Measurements from ENCODE around the gene CYP2S1.

Gene CYP2S1

GRCh38 chr19:41154060-41154459 lies 39.0 kb upstream of the CYP2S1 start:
- TF ChIP-seq POLR2AphosphoS5 (IDR thresholded peaks at IDR 0.05; ENCODE audit: low read depth) = no peak
- no peak for TF ChIP-seq GABPA (IDR thresholded peaks at IDR 0.05; ENCODE audit: low read depth)
- no peak for TF ChIP-seq REST (IDR thresholded peaks at IDR 0.05; ENCODE audit: insufficient replicate concordance, low read depth)
- TF ChIP-seq SPI1 (IDR thresholded peaks at IDR 0.05; ENCODE audit: borderline replicate concordance, low read depth) = no peak
- TF ChIP-seq CTCF (IDR thresholded peaks at IDR 0.05; ENCODE audit: insufficient read depth, low read length) = no peak
- Histone ChIP-seq H3K27me3 (ENCODE audit: insufficient read depth, poor library complexity, severe bottlenecking) (no peaks in the 10 kb centered on the region), H3K27ac (replicated peaks) (no peak overlapping the region), H3K4me3 (replicated peaks; ENCODE audit: insufficient read depth, low read length) (no peak overlapping the region)
- DNase-seq (ENCODE audit: low read depth in 1 of 2, low spot score in 1 of 2) = no peak

- H3K27me3 ChIP-seq (ENCODE audit: insufficient read depth, poor library complexity, severe bottlenecking) = no peaks in the 10 kb centered on the region
- DNase-seq (ENCODE audit: low read depth in 1 of 2, low spot score in 1 of 2) = no peak
- no peak overlapping the region for H3K27ac ChIP-seq (replicated peaks)
- H3K4me3 ChIP-seq (replicated peaks; ENCODE audit: insufficient read depth, low read length) = no peak overlapping the region
- TF ChIP-seq CTCF (IDR thresholded peaks at IDR 0.05; ENCODE audit: insufficient read depth, low read length) (no peak), SPI1 (IDR thresholded peaks at IDR 0.05; ENCODE audit: borderline replicate concordance, low read depth) (no peak), REST (IDR thresholded peaks at IDR 0.05; ENCODE audit: insufficient replicate concordance, low read depth) (no peak), POLR2AphosphoS5 (IDR thresholded peaks at IDR 0.05; ENCODE audit: low read depth) (no peak)
Measured at GRCh38 chr19:41156207-41156606, 36.8 kb upstream of the CYP2S1 start.

- no peak for TF ChIP-seq GABPA (IDR thresholded peaks at IDR 0.05; ENCODE audit: low read depth)
- TF ChIP-seq REST (IDR thresholded peaks at IDR 0.05; ENCODE audit: insufficient replicate concordance, low read depth) = no peak
- TF ChIP-seq SPI1 (IDR thresholded peaks at IDR 0.05; ENCODE audit: borderline replicate concordance, low read depth) = no peak
- TF ChIP-seq POLR2AphosphoS5 (IDR thresholded peaks at IDR 0.05; ENCODE audit: low read depth) = no peak
- no peak for TF ChIP-seq CTCF (IDR thresholded peaks at IDR 0.05; ENCODE audit: insufficient read depth, low read length)
- DNase-seq (ENCODE audit: low read depth in 1 of 2, low spot score in 1 of 2) = no peak
- Histone ChIP-seq H3K27ac (replicated peaks) (no peak overlapping the region), H3K4me3 (replicated peaks; ENCODE audit: insufficient read depth, low read length) (no peak overlapping the region), H3K27me3 (ENCODE audit: insufficient read depth, poor library complexity, severe bottlenecking) (no peaks in the 10 kb centered on the region)
Measured at GRCh38 chr19:41159881-41160280, 33.1 kb upstream of the CYP2S1 start.
